T-helper 2 cell treated with Interferon-gamma antibody and Interleukin-4, amounts not matched to agents 5 μg/mL and 100 μg/mL, for 36 hours (primary cell): Measurements from ENCODE around the gene KLHL22.
A peak's percentile ranks its signal among the peaks of the same experiment; 100 is the strongest.
"Not testable (repeated sequence)": the region's sequence is repeated elsewhere in the genome, so short reads cannot be mapped to it uniquely, and the experiment has no call there.

Experiments
- DNase-seq: peaks from one replicate; pipeline ENCODE4 v3.0.0; 2021; ENCODE audit warnings: low spot score
- H3K27ac Mint-ChIP-seq: one replicate; pipeline ENCODE4 v1.8.0; 2021; ENCODE audit warnings: mild to moderate bottlenecking, mixed read lengths
- H3K27me3 Mint-ChIP-seq: one replicate; pipeline ENCODE4 v1.8.0; 2021; ENCODE audit warnings: low read depth, mixed read lengths
- H3K36me3 Mint-ChIP-seq: one replicate; pipeline ENCODE4 v1.8.0; 2021; ENCODE audit warnings: low read depth, mixed read lengths
- H3K4me1 Mint-ChIP-seq: one replicate; pipeline ENCODE4 v1.8.0; 2021; ENCODE audit warnings: low read depth, mixed read lengths
- H3K4me3 Mint-ChIP-seq: one replicate; pipeline ENCODE4 v1.8.0; 2022; ENCODE audit warnings: mild to moderate bottlenecking, moderate library complexity, mixed read lengths
- H3K9me3 Mint-ChIP-seq: one replicate; pipeline ENCODE4 v1.8.0; 2021; ENCODE audit warnings: mixed read lengths

KLHL22 gene

DNA sequence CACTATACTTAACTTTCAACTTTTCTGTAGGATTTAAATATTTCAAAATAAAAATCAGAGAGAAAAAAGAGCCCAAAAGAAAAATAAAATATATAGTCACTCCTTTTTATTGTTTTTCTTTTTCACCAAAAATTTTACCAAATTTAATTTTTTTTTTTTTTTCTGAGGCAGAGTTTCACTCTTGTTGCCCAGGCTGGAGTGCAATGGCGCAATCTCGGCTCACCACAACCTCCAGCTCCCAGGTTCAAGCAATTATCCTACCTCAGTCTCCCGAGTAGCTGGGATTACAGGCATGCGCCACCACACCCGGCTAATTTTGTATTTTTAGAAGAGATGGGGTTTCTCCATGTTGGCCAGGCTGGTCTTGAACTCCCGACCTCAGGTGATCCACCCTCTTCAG is 17.5 kb downstream of the KLHL22 start:
- H3K9me3 Mint-ChIP-seq, H3K27ac Mint-ChIP-seq, H3K4me3 Mint-ChIP-seq, H3K27me3 Mint-ChIP-seq, DNase-seq: not testable (repeated sequence)
- Mint-ChIP-seq H3K36me3 (peaks cover 27% of the 10 kb centered on the region), H3K4me1 (peaks cover 31% of the 10 kb centered on the region)

DNA sequence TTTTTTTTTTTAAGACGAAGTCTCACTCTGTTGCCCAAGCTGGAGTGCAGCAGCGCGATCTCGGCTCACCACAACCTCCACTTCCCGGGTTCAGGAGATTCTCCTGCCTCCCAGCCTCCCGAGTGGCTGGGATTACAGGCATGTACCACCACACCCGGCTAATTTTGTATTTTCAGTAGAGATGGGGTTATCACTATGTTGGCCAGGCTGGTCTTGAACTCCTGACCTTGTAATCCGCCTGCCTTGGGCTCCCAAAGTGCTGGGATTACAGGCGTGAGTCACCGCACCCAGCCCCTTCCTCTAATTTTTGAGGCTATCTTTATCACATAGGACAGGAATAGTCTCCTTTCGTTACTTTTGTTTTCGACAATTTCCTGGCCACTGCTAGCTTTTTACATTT is 20.0 kb downstream of the KLHL22 start:
- H3K9me3 Mint-ChIP-seq, H3K27me3 Mint-ChIP-seq, DNase-seq: not testable (repeated sequence)
- peak overlapping the region; percentile 51 for H3K4me3 Mint-ChIP-seq
- peaks cover 32% of the 10 kb centered on the region for H3K36me3 Mint-ChIP-seq
- peaks cover 34% of the 10 kb centered on the region for H3K4me1 Mint-ChIP-seq
- H3K27ac Mint-ChIP-seq = peak overlapping the region; percentile 75

DNA sequence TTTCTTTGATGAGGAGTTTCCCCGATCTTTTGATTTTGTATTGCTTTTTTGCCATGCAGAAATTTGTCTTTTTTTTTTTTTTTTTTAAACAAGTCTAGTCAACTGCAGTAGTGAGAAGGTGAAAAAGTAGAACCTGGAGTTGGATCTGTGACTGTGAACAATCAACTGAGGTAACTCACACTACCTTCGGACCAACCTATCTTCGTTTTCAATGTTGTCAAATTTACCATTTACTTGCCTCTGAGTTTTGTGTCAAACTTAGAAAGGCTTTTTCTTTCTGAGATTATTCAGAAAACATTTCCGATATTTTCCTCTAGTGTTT is 20.5 kb downstream of the KLHL22 start:
- Mint-ChIP-seq H3K4me3 (peak overlapping the region; percentile 51), H3K27ac (peak overlapping the region; percentile 75), H3K36me3 (peaks cover 31% of the 10 kb centered on the region), H3K27me3 (no peaks in the 10 kb centered on the region), H3K9me3 (no peaks in the 10 kb centered on the region), H3K4me1 (peaks cover 31% of the 10 kb centered on the region)
- DNase-seq = no peak

DNA sequence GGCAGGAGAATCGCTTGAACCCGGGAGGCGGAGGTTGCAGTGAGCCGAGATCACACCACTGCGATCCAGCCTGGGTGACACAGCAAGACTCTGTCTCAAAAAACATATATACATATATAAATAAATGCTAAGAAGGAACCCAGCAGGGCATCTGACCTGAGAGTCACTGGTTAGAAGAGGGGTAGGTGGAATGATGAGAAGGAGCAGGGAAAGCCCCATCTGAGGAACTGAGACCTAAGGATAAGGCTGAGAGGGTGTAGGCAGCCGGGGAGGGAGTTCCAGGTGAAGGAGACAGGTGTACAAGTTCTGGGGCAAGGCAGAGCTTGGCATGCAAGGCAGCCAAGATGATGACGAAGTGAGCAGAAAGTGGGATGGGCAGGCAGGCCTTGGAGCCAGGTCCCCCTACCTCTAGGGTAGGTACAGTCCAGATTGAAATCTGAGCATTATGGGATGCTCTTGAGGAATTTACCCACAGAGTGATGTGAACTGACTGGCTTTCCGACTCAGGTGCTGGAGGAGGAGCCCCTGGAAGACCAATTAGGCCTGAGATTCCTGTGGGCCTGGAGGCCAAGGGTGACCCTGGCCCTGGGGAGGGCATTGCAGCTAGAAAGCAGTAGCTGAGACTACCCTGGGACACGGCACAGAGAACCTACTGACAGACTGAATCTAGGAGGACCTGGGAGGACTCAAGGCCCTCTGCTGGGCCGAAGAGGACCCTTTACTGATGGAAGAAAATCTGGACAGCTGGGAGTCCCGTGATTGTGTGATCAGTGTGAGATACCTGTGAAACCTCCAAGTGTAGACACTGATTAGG is 22.8 kb downstream of the KLHL22 start:
- peaks cover 33% of the 10 kb centered on the region for H3K36me3 Mint-ChIP-seq
- no peaks in the 10 kb centered on the region for H3K9me3 Mint-ChIP-seq
- H3K27me3 Mint-ChIP-seq = no peaks in the 10 kb centered on the region
- DNase-seq = no peak
- H3K4me3 Mint-ChIP-seq = no peak overlapping the region
- peak overlapping the region; percentile 78 for H3K27ac Mint-ChIP-seq
- H3K4me1 Mint-ChIP-seq = peaks cover 30% of the 10 kb centered on the region

DNA sequence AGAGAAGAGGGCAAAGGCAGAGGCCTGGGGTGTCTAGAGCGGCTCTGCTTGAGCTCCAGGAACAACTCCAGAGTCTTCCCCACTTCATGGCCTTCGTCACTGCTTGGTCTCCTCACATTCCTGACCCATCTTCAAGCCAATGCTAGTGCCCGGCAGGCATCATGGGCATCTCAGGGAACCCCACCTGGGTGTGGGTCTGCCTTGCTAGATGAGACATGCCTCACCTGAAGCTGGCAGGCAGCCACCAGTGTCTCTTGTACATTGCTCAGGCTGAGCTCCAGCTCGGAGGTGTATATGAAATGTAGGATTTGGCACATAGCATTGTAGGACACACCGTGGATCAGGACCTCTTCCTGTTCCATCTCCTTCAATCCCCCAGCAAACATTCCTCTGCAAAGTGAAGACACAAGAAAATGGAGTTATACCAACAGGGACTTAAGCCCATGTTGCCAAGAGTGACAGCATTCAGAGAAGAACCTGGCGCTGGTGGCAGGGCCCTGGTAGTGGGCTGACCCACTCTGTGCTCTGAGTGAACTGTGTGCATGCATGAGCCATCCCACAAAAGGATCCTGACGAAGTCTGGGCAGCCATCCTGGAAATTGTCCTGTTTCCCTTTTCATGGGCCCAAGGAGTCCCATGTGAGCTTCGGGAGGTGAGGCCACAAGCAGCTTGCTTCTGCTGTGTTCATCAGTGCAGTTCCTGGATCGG is 24.3 kb downstream of the KLHL22 start:
- no peaks in the 10 kb centered on the region for H3K9me3 Mint-ChIP-seq
- no peaks in the 10 kb centered on the region for H3K27me3 Mint-ChIP-seq
- no peak for DNase-seq
- H3K4me1 Mint-ChIP-seq = peaks cover 38% of the 10 kb centered on the region
- H3K4me3 Mint-ChIP-seq = no peak overlapping the region
- H3K36me3 Mint-ChIP-seq = peaks cover 36% of the 10 kb centered on the region
- no peak overlapping the region for H3K27ac Mint-ChIP-seq

DNA sequence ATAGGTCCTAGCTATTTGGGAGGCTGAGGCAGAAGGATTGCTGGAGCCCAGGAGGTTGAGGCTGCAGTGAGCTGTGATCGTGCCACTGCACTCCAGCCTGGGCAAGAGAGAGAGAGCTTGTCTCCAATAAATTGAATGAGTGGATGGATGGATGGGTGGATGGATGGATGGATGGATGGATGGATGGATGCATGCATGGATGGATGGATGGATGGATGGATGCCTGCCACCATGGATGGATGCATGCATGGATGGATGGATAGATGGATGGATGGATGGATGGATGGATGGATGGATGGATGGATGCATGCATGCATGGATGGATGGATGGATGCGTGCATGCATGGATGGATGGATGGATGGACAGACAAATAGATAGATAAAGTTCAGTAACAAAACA is 25.1 kb downstream of the KLHL22 start:
- Mint-ChIP-seq H3K4me1 (peaks cover 36% of the 10 kb centered on the region), H3K36me3 (peaks cover 36% of the 10 kb centered on the region)
- not testable (repeated sequence) for H3K4me3 Mint-ChIP-seq, H3K27ac Mint-ChIP-seq, H3K27me3 Mint-ChIP-seq, H3K9me3 Mint-ChIP-seq, DNase-seq

DNA sequence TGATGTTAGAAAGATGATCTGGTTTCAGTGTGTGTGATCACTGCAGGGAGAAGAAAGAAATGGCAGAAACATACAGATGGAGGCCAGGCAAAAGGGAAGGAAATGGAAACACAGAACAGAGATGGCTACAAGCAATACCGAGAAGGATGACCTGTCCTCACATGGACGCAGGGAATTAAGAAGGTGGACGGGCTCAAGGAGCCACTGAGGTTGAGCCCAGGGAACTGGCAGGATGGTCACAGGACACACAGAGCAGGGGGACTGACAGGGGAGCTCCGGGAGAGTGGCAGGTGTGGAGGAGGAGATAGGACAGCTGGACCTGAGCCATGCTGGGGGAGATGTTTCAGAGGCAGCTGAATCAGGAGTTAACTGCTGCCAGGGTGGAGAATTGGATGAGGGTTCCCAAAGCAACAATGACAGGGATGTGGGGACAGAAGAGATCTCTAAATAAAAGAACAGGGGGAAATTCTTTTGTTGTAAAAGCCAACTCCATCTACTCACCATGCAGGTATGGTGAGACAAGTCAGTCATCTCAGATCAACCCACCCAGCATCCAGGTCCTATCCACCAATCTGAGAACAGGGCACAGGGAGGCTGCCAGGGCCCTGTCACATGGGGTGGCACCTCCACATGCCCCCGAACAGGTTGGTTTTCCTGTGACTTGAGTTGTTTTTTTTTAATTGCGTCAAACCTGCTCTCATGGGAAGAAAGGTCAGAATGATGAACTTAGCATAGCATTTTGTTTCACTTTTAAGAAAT is 26.3 kb downstream of the KLHL22 start:
- Mint-ChIP-seq H3K36me3 (peaks cover 46% of the 10 kb centered on the region), H3K27ac (peak overlapping the region; percentile 58), H3K9me3 (no peaks in the 10 kb centered on the region), H3K4me1 (peaks cover 36% of the 10 kb centered on the region), H3K27me3 (no peaks in the 10 kb centered on the region), H3K4me3 (no peak overlapping the region)
- DNase-seq = no peak

DNA sequence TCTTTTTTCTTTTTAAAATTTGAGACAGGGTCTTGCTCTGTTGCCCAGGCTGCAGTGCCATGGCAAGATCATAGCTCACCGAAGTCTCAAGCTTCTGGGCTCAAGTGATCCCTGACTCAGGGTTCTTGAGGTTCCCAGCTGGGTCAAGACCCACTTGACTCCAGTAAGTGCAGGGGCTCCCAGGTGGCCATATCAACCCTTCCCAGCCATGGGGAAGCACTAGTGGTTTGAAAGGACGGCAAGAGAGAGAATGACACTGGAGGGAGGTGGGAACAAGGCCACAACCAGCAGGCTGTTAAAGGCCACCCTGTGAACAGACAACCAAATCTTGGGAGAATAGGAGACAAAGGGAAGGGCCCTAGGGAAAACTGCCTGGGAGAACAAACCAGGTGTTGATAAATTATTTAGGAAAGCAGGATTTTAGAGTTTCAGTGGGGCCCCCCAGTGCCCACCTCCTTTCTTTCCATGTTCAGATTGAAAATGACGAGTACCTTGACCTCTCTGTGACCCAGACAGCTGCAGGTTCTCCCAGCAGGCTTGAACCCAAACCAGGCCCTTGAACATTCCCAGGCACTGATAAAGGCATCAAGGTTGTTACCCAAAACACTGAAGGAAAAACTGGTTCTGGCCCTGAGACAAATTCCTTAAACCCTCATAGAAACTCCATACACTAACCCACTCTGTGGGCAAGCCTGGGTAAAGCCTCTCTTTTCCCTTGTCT is 28.8 kb downstream of the KLHL22 start:
- DNase-seq = no peak
- H3K4me3 Mint-ChIP-seq = no peak overlapping the region
- no peaks in the 10 kb centered on the region for H3K27me3 Mint-ChIP-seq
- peaks cover 51% of the 10 kb centered on the region for H3K4me1 Mint-ChIP-seq
- H3K9me3 Mint-ChIP-seq = no peaks in the 10 kb centered on the region
- H3K27ac Mint-ChIP-seq = peak overlapping the region; percentile 67
- peaks cover 55% of the 10 kb centered on the region for H3K36me3 Mint-ChIP-seq

DNA sequence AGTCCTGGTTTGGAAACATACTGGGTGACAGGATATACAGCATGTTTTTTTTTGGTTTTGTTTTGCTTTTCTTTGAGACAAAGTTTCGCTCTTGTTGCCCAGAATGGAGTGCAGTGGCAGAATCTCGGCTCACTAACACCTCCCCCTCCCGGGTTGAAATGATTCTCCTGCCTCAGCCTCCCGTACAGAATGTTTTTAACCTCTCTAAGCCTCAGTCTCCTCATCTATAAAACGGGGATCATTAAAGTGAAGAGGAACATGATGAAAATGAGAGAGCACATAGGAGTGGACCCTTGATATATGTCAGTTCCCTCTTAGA is 29.9 kb downstream of the KLHL22 start:
- DNase-seq = no peak
- Mint-ChIP-seq H3K27ac (peak overlapping the region; percentile 99), H3K9me3 (no peaks in the 10 kb centered on the region), H3K36me3 (peaks cover 53% of the 10 kb centered on the region), H3K27me3 (no peaks in the 10 kb centered on the region), H3K4me1 (peaks cover 53% of the 10 kb centered on the region), H3K4me3 (peak overlapping the region; percentile 54)

DNA sequence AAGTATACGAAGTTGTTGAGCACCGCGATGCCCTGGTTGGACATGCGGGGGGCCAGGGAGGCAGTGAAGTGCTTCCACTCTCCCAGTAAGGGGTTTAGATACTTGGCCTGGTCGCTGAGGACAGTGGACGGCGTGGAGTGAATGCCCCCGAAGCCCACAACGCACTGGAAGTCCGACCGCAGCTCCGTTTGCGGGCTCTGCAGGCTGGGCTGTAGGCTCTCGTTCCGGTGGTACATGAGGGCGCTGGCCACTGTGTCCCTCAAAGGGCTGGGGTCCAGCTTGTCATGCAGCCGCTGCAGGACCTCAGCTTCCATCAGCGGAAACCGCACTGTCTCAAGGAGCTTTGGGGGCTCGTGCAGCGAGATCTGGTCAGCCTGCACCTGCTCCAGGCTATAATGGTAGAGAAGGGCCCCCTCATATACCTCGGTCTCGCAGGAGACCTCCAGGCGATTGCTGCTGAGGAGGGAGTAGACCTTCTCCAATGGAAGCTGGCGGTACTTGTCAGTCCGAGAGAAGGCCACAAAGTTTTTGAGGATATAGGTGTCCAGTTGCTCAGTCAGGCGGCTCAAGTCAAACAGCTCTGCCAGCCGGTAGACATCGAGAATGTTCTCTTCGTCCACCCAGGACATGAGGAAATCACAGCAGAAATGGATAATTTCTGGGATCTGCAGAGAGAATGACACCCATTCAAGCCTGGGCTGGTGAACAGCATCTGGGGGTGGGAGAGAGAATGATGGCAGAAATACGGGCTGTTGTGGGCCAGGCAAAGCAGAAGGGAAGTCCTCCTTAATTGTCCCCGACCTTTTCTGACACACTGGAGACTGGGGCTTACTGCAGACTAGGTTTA is 30.5 kb downstream of the KLHL22 start:
- H3K9me3 Mint-ChIP-seq = no peaks in the 10 kb centered on the region
- peaks cover 51% of the 10 kb centered on the region for H3K36me3 Mint-ChIP-seq
- peak overlapping the region; percentile 99 for H3K27ac Mint-ChIP-seq
- H3K27me3 Mint-ChIP-seq = no peaks in the 10 kb centered on the region
- H3K4me1 Mint-ChIP-seq = peaks cover 53% of the 10 kb centered on the region
- no peak for DNase-seq
- peak overlapping the region; percentile 54 for H3K4me3 Mint-ChIP-seq

DNA sequence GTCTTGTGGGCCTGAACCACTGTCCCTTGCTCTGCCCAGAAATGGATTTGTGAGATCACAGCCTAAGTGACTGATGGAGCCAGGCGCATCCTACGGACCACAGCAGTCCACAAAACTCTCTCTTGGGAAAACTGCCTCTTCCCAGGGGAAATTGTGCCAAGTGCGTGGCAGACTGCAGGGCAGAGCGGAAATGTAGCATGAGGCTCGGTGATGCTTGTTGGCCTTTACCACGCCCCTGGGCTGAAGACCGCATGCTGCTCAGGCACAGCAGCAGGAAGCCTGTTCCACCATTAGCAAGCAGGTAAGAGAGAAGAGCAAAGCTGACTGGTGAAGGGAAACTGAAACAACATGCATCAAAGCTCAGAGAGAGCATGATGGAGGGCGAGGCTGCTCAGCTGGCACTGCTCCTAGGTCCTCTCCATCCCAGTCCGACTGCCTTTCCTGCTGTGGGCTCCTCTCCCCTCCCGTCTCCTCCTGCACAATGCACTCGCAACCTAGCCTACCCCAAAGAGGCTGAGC is 31.4 kb downstream of the KLHL22 start:
- Mint-ChIP-seq H3K4me1 (peaks cover 56% of the 10 kb centered on the region), H3K4me3 (peak overlapping the region; percentile 73), H3K27ac (peak overlapping the region; percentile 99), H3K9me3 (no peaks in the 10 kb centered on the region), H3K27me3 (no peaks in the 10 kb centered on the region), H3K36me3 (peaks cover 52% of the 10 kb centered on the region)
- DNase-seq = peak; percentile 48

DNA sequence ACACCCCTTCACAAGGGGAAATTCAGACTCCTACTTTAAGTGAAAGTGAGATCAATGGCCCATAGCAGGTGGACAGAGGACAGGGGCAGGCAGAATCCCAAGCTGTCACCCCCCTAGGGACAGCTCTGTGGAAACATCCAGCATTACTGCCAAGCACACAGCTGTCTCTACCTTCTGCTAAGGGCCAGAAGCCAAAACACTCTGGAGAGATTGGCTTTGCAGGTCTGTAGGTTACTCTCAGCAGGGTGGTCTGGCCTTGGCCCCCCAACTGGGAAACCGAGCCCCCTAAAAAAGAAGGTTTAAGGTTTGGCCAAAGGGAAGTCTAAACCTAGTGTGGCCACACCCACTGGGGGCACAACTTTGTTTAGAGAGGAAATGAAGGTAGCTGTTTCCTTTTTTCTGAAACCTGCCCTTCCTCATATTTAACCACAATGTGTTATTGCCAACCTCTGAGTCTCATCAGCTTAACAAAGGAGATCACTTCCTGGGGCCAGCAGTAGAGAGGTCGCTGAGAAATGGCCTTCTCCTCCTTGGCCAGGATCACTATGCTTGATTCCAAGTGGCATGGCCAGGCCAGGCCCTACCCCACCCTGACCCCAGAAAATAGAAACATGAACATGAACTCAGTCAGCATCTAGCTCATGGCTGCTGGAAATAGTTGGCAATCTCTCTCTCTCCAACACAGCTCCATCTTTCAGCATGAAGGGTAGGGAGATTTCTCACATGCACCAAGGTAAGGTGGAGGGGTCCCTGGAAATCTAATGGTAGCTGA is 32.1 kb downstream of the KLHL22 start:
- peak overlapping the region; percentile 99 for H3K27ac Mint-ChIP-seq
- no peak for DNase-seq
- peak overlapping the region; percentile 73 for H3K4me3 Mint-ChIP-seq
- peaks cover 52% of the 10 kb centered on the region for H3K36me3 Mint-ChIP-seq
- H3K9me3 Mint-ChIP-seq = no peaks in the 10 kb centered on the region
- H3K4me1 Mint-ChIP-seq = peaks cover 54% of the 10 kb centered on the region
- no peaks in the 10 kb centered on the region for H3K27me3 Mint-ChIP-seq
